Stomach (tissue), 4 donors: ENCODE measurements around the gene PIK3C2B.

Experiments used
- EP300 ChIP-seq: sonication (generic); formaldehyde crosslinking; IDR thresholded peaks from one replicate; pipeline ENCODE4 v1.6.1; 2017; ENCODE audit warnings: antibody characterized with exemption
- POLR2A ChIP-seq, 4 donors: fragments of 450-650 bp; IDR thresholded peaks; one replicate each; pipeline ENCODE4 v1.6.1; 2016; ENCODE audit warnings: antibody characterized with exemption in 4 of 4, control low read depth in 2 of 4, mild to moderate bottlenecking in 1 of 4, moderate library complexity in 1 of 4
- POLR2AphosphoS5 ChIP-seq, 3 donors: sonication (generic); formaldehyde crosslinking; IDR thresholded peaks; one replicate each; pipeline ENCODE4 v1.6.1; 2016; ENCODE audit warnings: antibody characterized with exemption in 3 of 3
- TF ChIP-seq, protein P1 (sequence below), 7 experiments: fragments of 450-650 bp in 4 of 7; fragments of 200-600 bp in 3 of 7; sonication (generic) in 3 of 7; IDR thresholded peaks; one replicate each; pipeline ENCODE4 v1.5.1; 2016 to 2019; ENCODE audit warnings: antibody characterized with exemption in 7 of 7, control low read depth in 2 of 7, mild to moderate bottlenecking in 1 of 7

DNA sequence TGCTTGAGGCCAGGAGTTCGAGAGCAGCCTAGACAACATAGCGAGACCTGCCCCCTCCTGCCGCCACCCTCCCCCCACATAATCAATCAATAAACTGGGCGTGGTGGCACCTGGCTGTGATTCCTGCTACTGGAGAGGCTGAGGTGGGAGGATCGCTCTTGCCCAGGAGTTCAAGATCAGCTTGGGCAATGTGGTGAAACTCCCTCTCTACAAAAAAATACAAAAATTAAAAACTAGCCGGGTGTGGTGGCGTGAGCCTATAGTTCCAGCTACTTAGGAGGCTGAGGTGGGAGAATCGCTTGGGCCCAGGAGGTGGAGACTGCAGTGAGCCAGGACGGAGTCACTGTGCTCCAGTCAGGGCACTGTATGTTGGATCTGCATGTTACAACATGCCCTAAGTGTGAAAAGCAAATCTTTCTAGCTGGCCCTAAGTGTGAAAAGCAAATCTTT, 14.6 kb upstream of the PIK3C2B start:
- TF ChIP-seq POLR2A (IDR thresholded peaks at IDR 0.05), result no peak
- TF ChIP-seq, protein P1, sequence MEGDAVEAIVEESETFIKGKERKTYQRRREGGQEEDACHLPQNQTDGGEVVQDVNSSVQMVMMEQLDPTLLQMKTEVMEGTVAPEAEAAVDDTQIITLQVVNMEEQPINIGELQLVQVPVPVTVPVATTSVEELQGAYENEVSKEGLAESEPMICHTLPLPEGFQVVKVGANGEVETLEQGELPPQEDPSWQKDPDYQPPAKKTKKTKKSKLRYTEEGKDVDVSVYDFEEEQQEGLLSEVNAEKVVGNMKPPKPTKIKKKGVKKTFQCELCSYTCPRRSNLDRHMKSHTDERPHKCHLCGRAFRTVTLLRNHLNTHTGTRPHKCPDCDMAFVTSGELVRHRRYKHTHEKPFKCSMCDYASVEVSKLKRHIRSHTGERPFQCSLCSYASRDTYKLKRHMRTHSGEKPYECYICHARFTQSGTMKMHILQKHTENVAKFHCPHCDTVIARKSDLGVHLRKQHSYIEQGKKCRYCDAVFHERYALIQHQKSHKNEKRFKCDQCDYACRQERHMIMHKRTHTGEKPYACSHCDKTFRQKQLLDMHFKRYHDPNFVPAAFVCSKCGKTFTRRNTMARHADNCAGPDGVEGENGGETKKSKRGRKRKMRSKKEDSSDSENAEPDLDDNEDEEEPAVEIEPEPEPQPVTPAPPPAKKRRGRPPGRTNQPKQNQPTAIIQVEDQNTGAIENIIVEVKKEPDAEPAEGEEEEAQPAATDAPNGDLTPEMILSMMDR (IDR thresholded peaks at IDR 0.05), result no peak
- TF ChIP-seq EP300, result no peak
- no peak for TF ChIP-seq POLR2AphosphoS5 (IDR thresholded peaks at IDR 0.05)
